Suppressor macrophage treated with lipopolysaccharide for 4 hours (primary cell): ENCODE results near the gene DONSON.

Experiments
- DNase-seq: peaks from one replicate; pipeline ENCODE4 v3.0.0-alpha.2; 2020

Gene DONSON

GRCh38 chr21:33540711-33541104 is 47.8 kb downstream of the DONSON start:
- DNase-seq: no peak

GRCh38 chr21:33539616-33540015 is 48.9 kb downstream of the DONSON start:
- DNase-seq: peak; percentile 23

GRCh38 chr21:33537212-33537611 is 51.3 kb downstream of the DONSON start:
- DNase-seq: no peak

GRCh38 chr21:33531007-33531406 is 57.5 kb downstream of the DONSON start:
- no peak for DNase-seq
